Astrocyte of the spinal cord (primary cell): ENCODE results near the gene SIX5.
"Not testable (repeated sequence)": the region's sequence is repeated elsewhere in the genome, so short reads cannot be mapped to it uniquely, and the experiment has no call there.

Experiments used
- DNase-seq: peaks from one replicate; pipeline ENCODE4 v3.0.0; 2011; ENCODE audit warnings: low read depth, low spot score
- H3K4me3 ChIP-seq: 2 replicates; pipeline ENCODE4 v1.5.1; 2011; ENCODE audit warnings: low read depth, mild to moderate bottlenecking, low read length, moderate library complexity
- CTCF ChIP-seq: IDR thresholded peaks from 2 replicates; pipeline ENCODE4 v1.5.1; 2012; ENCODE audit warnings: low read depth, mild to moderate bottlenecking, low read length, inconsistent platforms
- in situ Hi-C: cut with HindIII; loops from 2 replicates; pipeline ENCODE4 v1.10.0; 2017; ENCODE audit warnings: low sequenced_read_pairs

SIX5 gene

GRCh38 chr19:45758921-45759320 lies 10.1 kb downstream of the SIX5 start:
- H3K4me3 ChIP-seq: no peak overlapping the region
- in situ Hi-C loops: no loop called here
- no peak for TF ChIP-seq CTCF
- DNase-seq: no peak

GRCh38 chr19:45757695-45758094 lies 11.4 kb downstream of the SIX5 start:
- in situ Hi-C loops: no loop called here
- TF ChIP-seq CTCF: no peak
- H3K4me3 ChIP-seq: no peak overlapping the region

GRCh38 chr19:45754323-45754722 lies 14.7 kb downstream of the SIX5 start:
- no peak for TF ChIP-seq CTCF
- DNase-seq: no peak
- no peak overlapping the region for H3K4me3 ChIP-seq
- in situ Hi-C loops: no loop called here

More at GRCh38 chr19:45757695-45758094, 11.4 kb downstream of the SIX5 start:
- no peak for DNase-seq

- no peak for DNase-seq
- in situ Hi-C loops: no loop called here
- H3K4me3 ChIP-seq: no peak overlapping the region
- no peak for TF ChIP-seq CTCF
Observed at GRCh38 chr19:45753548-45753947, 15.5 kb downstream of the SIX5 start.

GRCh38 chr19:45752639-45753038 lies 16.4 kb downstream of the SIX5 start:
- no peak for DNase-seq
- in situ Hi-C loops: no loop called here

GRCh38 chr19:45751483-45751882 lies 17.6 kb downstream of the SIX5 start:
- H3K4me3 ChIP-seq, DNase-seq, in situ Hi-C loops: not testable (repeated sequence)

More at GRCh38 chr19:45752639-45753038, 16.4 kb downstream of the SIX5 start:
- no peak for TF ChIP-seq CTCF
- H3K4me3 ChIP-seq: no peak overlapping the region

GRCh38 chr19:45747513-45747912 lies 21.5 kb downstream of the SIX5 start:
- no peak overlapping the region for H3K4me3 ChIP-seq
- no peak for DNase-seq
- no peak for TF ChIP-seq CTCF
- in situ Hi-C loops: no loop called here
